ENCODE results near the gene STKLD1.

GRCh38 chr9:133424187-133424586 is 48.0 kb downstream of the STKLD1 start:
- TF ChIP-seq CTCF (IDR thresholded peaks at IDR 0.05) = no peak
- no peak for TF ChIP-seq POLR2AphosphoS5 (IDR thresholded peaks at IDR 0.05)
- no peak for TF ChIP-seq POLR2A (IDR thresholded peaks at IDR 0.05)
- TF ChIP-seq EP300 (IDR thresholded peaks at IDR 0.05) = no peak

All from gastroesophageal sphincter (tissue), 3 donors.